Ramos (cell line): Measurements from ENCODE around the gene PTGES.

Experiments
- in situ Hi-C: fragments of 300-500 bp; cut with MboI; formaldehyde crosslinking; loops from one replicate; pipeline ENCODE4 v1.14.3; 2022; ENCODE audit warnings: low sequenced_read_pairs; ENCODE audit not compliant: unreplicated experiment

PTGES gene

GRCh38 chr9:129725795-129726251, 27.0 kb downstream of the PTGES start:
- in situ Hi-C loops: no loop called here

- in situ Hi-C loops: no loop called here
Measured at GRCh38 chr9:129724456-129725190, 28.2 kb downstream of the PTGES start.

GRCh38 chr9:129722913-129723312, 29.9 kb downstream of the PTGES start:
- in situ Hi-C loops: no loop called here

GRCh38 chr9:129720865-129721545, 31.8 kb downstream of the PTGES start:
- in situ Hi-C loops: no loop called here

- in situ Hi-C loops: no loop called here
Measured at GRCh38 chr9:129720181-129720864, 32.5 kb downstream of the PTGES start.

- in situ Hi-C loops: no loop called here
Measured at GRCh38 chr9:129719135-129719534, 33.7 kb downstream of the PTGES start.

GRCh38 chr9:129718647-129719046, 34.2 kb downstream of the PTGES start:
- in situ Hi-C loops: no loop called here

GRCh38 chr9:129717991-129718390, 34.9 kb downstream of the PTGES start:
- in situ Hi-C loops: no loop called here

- in situ Hi-C loops: no loop called here
Measured at GRCh38 chr9:129716091-129716490, 36.8 kb downstream of the PTGES start.

GRCh38 chr9:129714511-129715061, 38.3 kb downstream of the PTGES start:
- in situ Hi-C loops: no loop called here

- in situ Hi-C loops: no loop called here
Measured at GRCh38 chr9:129713402-129713679, 39.5 kb downstream of the PTGES start.

- in situ Hi-C loops: no loop called here
Measured at GRCh38 chr9:129712634-129713401, 40.0 kb downstream of the PTGES start.

GRCh38 chr9:129710169-129710453, 42.7 kb downstream of the PTGES start:
- in situ Hi-C loops: no loop called here

- in situ Hi-C loops: no loop called here
Measured at GRCh38 chr9:129709438-129710168, 43.2 kb downstream of the PTGES start.

GRCh38 chr9:129708793-129709192, 44.0 kb downstream of the PTGES start:
- in situ Hi-C loops: no loop called here

GRCh38 chr9:129704807-129705206, 48.0 kb downstream of the PTGES start:
- in situ Hi-C loops: no loop called here

- in situ Hi-C loops: no loop called here
Measured at GRCh38 chr9:129703667-129704355, 49.0 kb downstream of the PTGES start.

- in situ Hi-C loops: no loop called here
Measured at GRCh38 chr9:129702589-129703520, 50.0 kb downstream of the PTGES start.
